Thoracic aorta (tissue), 2 donors: ENCODE data around the gene KMT2B. TPM values are rescaled to one million over a fixed set of nuclear protein-coding genes. Genes with fewer than 3 reads are reported as not detected.
A peak's percentile ranks its signal among the peaks of the same experiment; 100 is the strongest.

Source experiments
- ATAC-seq: fragments of 150-250 bp; one replicate; pipeline ENCODE4 v1.8.0; 2017; ENCODE audit warnings: low read depth; ENCODE audit not compliant: insufficient number of reproducible peaks, low FRiP score
- DNase-seq: peaks from one replicate; pipeline ENCODE4 v3.0.0-alpha.2; 2020; ENCODE audit warnings: low spot score
- H3K27ac ChIP-seq, 2 donors: fragments of 200-600 bp; sonication (generic); 1 replicate in 1 of 2; 2 replicates in 1 of 2; pipeline ENCODE4 v1.5.1; 2016; ENCODE audit warnings: mild to moderate bottlenecking in 2 of 2, moderate library complexity in 2 of 2
- H3K27me3 ChIP-seq: fragments of 200-600 bp; sonication (generic); replicated peaks from 2 replicates; pipeline ENCODE4 v1.6.0; 2016; ENCODE audit warnings: mild to moderate bottlenecking; ENCODE audit not compliant: insufficient read depth
- H3K36me3 ChIP-seq: fragments of 200-600 bp; sonication (generic); one replicate; pipeline ENCODE4 v1.5.1; 2016
- H3K4me1 ChIP-seq, 2 donors: fragments of 200-600 bp; sonication (generic); 1 replicate in 1 of 2; 2 replicates in 1 of 2; pipeline versions ENCODE4 v1.5.1 to v1.6.0; 2016; ENCODE audit warnings: low read depth in 2 of 2, mild to moderate bottlenecking in 1 of 2; ENCODE audit not compliant: control insufficient read depth in 1 of 2
- H3K4me3 ChIP-seq: fragments of 200-600 bp; sonication (generic); 2 replicates; pipeline ENCODE4 v1.5.1; 2016; ENCODE audit warnings: mild to moderate bottlenecking
- H3K9me3 ChIP-seq: fragments of 200-600 bp; sonication (generic); 2 replicates; pipeline ENCODE4 v1.5.1; 2016
- CTCF ChIP-seq: fragments of 200-600 bp; sonication (generic); IDR thresholded peaks from one replicate; pipeline ENCODE4 v1.5.1; 2019; ENCODE audit warnings: antibody characterized with exemption
- total RNA-seq, 2 donors: library from RNA; depleted of rRNA; stranded (reverse); fragments of >200 nt; gene quantifications; one replicate each; pipeline versions ENCODE4 v1.1.0 to v1.2.3, GENCODE V29; 2016

The KMT2B gene
- total RNA-seq, 2 donors from 2014 or later: 26.4 to 31.3 TPM

GRCh38 chr19:35738021-35738886 is 20.5 kb downstream of the KMT2B start:
- peaks cover 0 to 15% of the 10 kb centered on the region in 2 donors for H3K4me1 ChIP-seq
- H3K4me3 ChIP-seq: no peak overlapping the region
- no peaks in the 10 kb centered on the region for H3K27me3 ChIP-seq
- H3K36me3 ChIP-seq: peaks cover 42% of the 10 kb centered on the region
- no peak overlapping the region for H3K27ac ChIP-seq
- TF ChIP-seq CTCF: no peak
- DNase-seq (no peak), ATAC-seq (no peak)
- H3K9me3 ChIP-seq: no peaks in the 10 kb centered on the region

- ATAC-seq (no peak), DNase-seq (no peak)
- H3K27ac ChIP-seq: no peak overlapping the region
- no peak for TF ChIP-seq CTCF
- peaks cover 37% of the 10 kb centered on the region for H3K36me3 ChIP-seq
- H3K4me1 ChIP-seq: peaks cover under 1 to 17% of the 10 kb centered on the region in 2 donors
- H3K9me3 ChIP-seq: no peaks in the 10 kb centered on the region
- no peak overlapping the region for H3K4me3 ChIP-seq
- no peaks in the 10 kb centered on the region for H3K27me3 ChIP-seq
Observed at GRCh38 chr19:35738887-35739229, 21.1 kb downstream of the KMT2B start.

GRCh38 chr19:35739275-35740107 is 21.7 kb downstream of the KMT2B start:
- DNase-seq (no peak), ATAC-seq (no peak)
- H3K4me3 ChIP-seq: peak overlapping the region; percentile 84
- H3K4me1 ChIP-seq: peaks cover 7 to 23% of the 10 kb centered on the region in 2 donors
- peaks cover 32% of the 10 kb centered on the region for H3K36me3 ChIP-seq
- H3K9me3 ChIP-seq: no peaks in the 10 kb centered on the region
- TF ChIP-seq CTCF: no peak
- no peaks in the 10 kb centered on the region for H3K27me3 ChIP-seq
- H3K27ac ChIP-seq: peak overlapping the region; percentile 80 to 93

GRCh38 chr19:35740108-35740422 is 22.3 kb downstream of the KMT2B start:
- no peak for ATAC-seq

More at GRCh38 chr19:35740108-35740422, 22.3 kb downstream of the KMT2B start:
- no peak for TF ChIP-seq CTCF
- DNase-seq: no peak
- Histone ChIP-seq H3K4me3 (peak overlapping the region; percentile 84), H3K27me3 (no peaks in the 10 kb centered on the region), H3K4me1 (peaks cover 7 to 25% of the 10 kb centered on the region in 2 donors), H3K27ac (peak overlapping the region; percentile 80 to 93), H3K36me3 (peaks cover 32% of the 10 kb centered on the region), H3K9me3 (no peaks in the 10 kb centered on the region)
